GM18505 (cell line): ENCODE data around the gene GCNT1.

Experiments
- ATAC-seq: cut with Tn5 transposase; IDR thresholded peaks from one replicate; pipeline ENCODE4 v1.9.1; 2021; ENCODE audit not compliant: unreplicated experiment
- POLR2A ChIP-seq: IDR thresholded peaks from 4 replicates; pipeline ENCODE4 v1.6.1; 2011; ENCODE audit warnings: borderline replicate concordance; ENCODE audit not compliant: insufficient read depth, insufficient read length; ENCODE audit errors: extremely low read depth

GCNT1 gene

GRCh38 chr9:76458903-76459693 is at the start of gene GCNT1:
TSS of gene GCNT1 (plus strand) at chr9:76459182. CDS start at chr9:76502382, 43,200 bp downstream.
- peak; percentile 86 for ATAC-seq
- TF ChIP-seq POLR2A = peak; percentile 90

GRCh38 chr9:76412638-76413037 is 46.3 kb upstream of the GCNT1 start:
- no peak for TF ChIP-seq POLR2A
- no peak for ATAC-seq

- no peak for TF ChIP-seq POLR2A
- no peak for ATAC-seq
Measured at GRCh38 chr9:76413658-76414057, 45.3 kb upstream of the GCNT1 start.

- TF ChIP-seq POLR2A = no peak
- ATAC-seq = peak; percentile 56
Measured at GRCh38 chr9:76414661-76415060, 44.3 kb upstream of the GCNT1 start.

GRCh38 chr9:76415154-76415553 is 43.8 kb upstream of the GCNT1 start:
- no peak for ATAC-seq

GRCh38 chr9:76415731-76416130 is 43.3 kb upstream of the GCNT1 start:
- ATAC-seq = no peak
- no peak for TF ChIP-seq POLR2A

More at GRCh38 chr9:76415154-76415553, 43.8 kb upstream of the GCNT1 start:
- TF ChIP-seq POLR2A = no peak

- TF ChIP-seq POLR2A = no peak
- ATAC-seq = no peak
Measured at GRCh38 chr9:76417394-76417793, 41.6 kb upstream of the GCNT1 start.

GRCh38 chr9:76419782-76420380 is 39.1 kb upstream of the GCNT1 start:
- no peak for TF ChIP-seq POLR2A

GRCh38 chr9:76423216-76424177 is 35.5 kb upstream of the GCNT1 start:
- no peak for TF ChIP-seq POLR2A
- no peak for ATAC-seq

More at GRCh38 chr9:76419782-76420380, 39.1 kb upstream of the GCNT1 start:
- ATAC-seq = no peak

GRCh38 chr9:76424491-76424890 is 34.5 kb upstream of the GCNT1 start:
- no peak for ATAC-seq

GRCh38 chr9:76425677-76426453 is 33.1 kb upstream of the GCNT1 start:
- ATAC-seq = no peak
- TF ChIP-seq POLR2A = no peak

More at GRCh38 chr9:76424491-76424890, 34.5 kb upstream of the GCNT1 start:
- TF ChIP-seq POLR2A = no peak

GRCh38 chr9:76426807-76427419 is 32.1 kb upstream of the GCNT1 start:
- no peak for ATAC-seq
- TF ChIP-seq POLR2A = no peak

- no peak for ATAC-seq
Measured at GRCh38 chr9:76431601-76432000, 27.4 kb upstream of the GCNT1 start.

GRCh38 chr9:76433406-76433805 is 25.6 kb upstream of the GCNT1 start:
- TF ChIP-seq POLR2A = no peak
- no peak for ATAC-seq

More at GRCh38 chr9:76431601-76432000, 27.4 kb upstream of the GCNT1 start:
- TF ChIP-seq POLR2A = no peak
